Measurements from ENCODE around the gene CDIP1.

GRCh38 chr16:4550591-4550990 lies 12.0 kb upstream of the CDIP1 start:
- TF ChIP-seq SP1 (IDR thresholded peaks at IDR 0.05) (no peak), FOXK2 (IDR thresholded peaks at IDR 0.05) (no peak), FOXM1 (IDR thresholded peaks at IDR 0.05; ENCODE audit: borderline replicate concordance) (no peak), CTBP1 (IDR thresholded peaks at IDR 0.05; ENCODE audit: borderline replicate concordance) (no peak), BHLHE40 (IDR thresholded peaks at IDR 0.05; ENCODE audit: borderline replicate concordance) (no peak), L3MBTL2 (conservative IDR thresholded peaks at IDR 0.05) (no peak), HDGF (IDR thresholded peaks at IDR 0.05; ENCODE audit: borderline replicate concordance) (no peak)
